ENCODE results near the gene C19orf38. TPM values are rescaled to one million over a fixed set of nuclear protein-coding genes. Genes with fewer than 3 reads are reported as not detected.

Gene C19orf38
- total RNA-seq, 1 experiment from 2014 or later = not detected

DNA sequence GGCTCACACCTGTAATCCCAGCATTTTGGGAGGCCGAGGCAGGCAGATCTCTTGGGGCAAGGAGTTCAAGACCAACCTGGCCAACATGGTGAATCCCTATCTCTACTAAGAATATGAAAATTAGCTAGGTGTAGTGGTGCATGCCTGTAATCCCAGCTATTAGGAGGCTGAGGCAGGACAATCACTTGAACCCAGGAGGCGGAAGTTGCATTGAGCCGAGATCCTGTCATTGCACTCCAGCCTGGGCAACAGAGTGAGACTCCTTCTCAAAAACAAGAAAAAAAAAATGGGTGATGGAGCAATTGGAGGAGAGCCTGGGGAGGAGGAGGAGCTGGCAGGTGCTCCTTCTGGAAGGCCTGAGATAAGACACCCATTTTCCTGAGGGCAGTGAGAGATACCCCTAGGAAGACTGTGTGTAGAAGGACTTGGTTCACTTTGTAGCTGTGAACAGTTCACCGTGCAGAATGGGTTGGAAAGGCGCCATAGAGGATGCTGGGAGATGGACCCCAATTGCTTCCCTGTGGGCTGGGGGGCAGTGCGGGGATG, 14.4 kb downstream of the C19orf38 start:
- DNase-seq = no peak
- no peaks in the 10 kb centered on the region for H3K36me3 Mint-ChIP-seq (ENCODE audit: insufficient read depth in 1 of 3, low read depth in 3 of 3)
- no peak overlapping the region for H3K4me3 Mint-ChIP-seq
- H3K27ac ChIP-seq (ENCODE audit: insufficient read length, low read depth, low read length) = no peak overlapping the region
- no peaks in the 10 kb centered on the region for H3K23me2 ChIP-seq (ENCODE audit: insufficient read length, low read depth, low read length, poor library complexity, severe bottlenecking)
- H3K4me1 ChIP-seq (ENCODE audit: insufficient read depth, low read length) = no peaks in the 10 kb centered on the region
- H3K9me3 ChIP-seq (ENCODE audit: control insufficient read depth, low read depth, low read length) = no peaks in the 10 kb centered on the region
- H3K27ac Mint-ChIP-seq = no peak overlapping the region
- H3K56ac ChIP-seq (ENCODE audit: insufficient read length, low read depth, low read length) = no peak overlapping the region
- no peak for TF ChIP-seq CTCF (conservative IDR thresholded peaks at IDR 0.05)
- H4K8ac ChIP-seq (replicated peaks; ENCODE audit: insufficient read length, low read depth, low read length) = no peak overlapping the region
- H2BK15ac ChIP-seq (ENCODE audit: low read depth, low read length) = no peak overlapping the region
- no peaks in the 10 kb centered on the region for H3K27me3 Mint-ChIP-seq (ENCODE audit: low read depth)
- no peak overlapping the region for H3K23ac ChIP-seq (ENCODE audit: insufficient read length, low read depth, low read length)
- H4K20me1 ChIP-seq (ENCODE audit: control insufficient read depth, insufficient read depth, insufficient read length) = no peaks in the 10 kb centered on the region
- H3K79me1 ChIP-seq (ENCODE audit: insufficient read depth, low read depth, low read length, poor library complexity, severe bottlenecking) = no peaks in the 10 kb centered on the region
- no peak overlapping the region for H2BK5ac ChIP-seq (ENCODE audit: insufficient read length, low read length)
- H2BK12ac ChIP-seq (ENCODE audit: insufficient read length, low read depth, low read length) = no peak overlapping the region
- H2BK20ac ChIP-seq (ENCODE audit: low read depth, low read length, poor library complexity, severe bottlenecking) = no peak overlapping the region
- no peak overlapping the region for H2AK5ac ChIP-seq (ENCODE audit: insufficient read length, low read length)
- no peak overlapping the region for H2BK120ac ChIP-seq (ENCODE audit: low read depth, low read length, poor library complexity, severe bottlenecking)
- no CpG with 5 or more reads among the region's 6 CpGs for WGBS (ENCODE audit: extremely low coverage, insufficient read length, low lambda C conversion rate)
- no peak overlapping the region for H4K91ac ChIP-seq (ENCODE audit: insufficient read length, low read depth, low read length)
- no peak overlapping the region for H3K14ac ChIP-seq (ENCODE audit: insufficient read depth, low read length)
- H3K9ac ChIP-seq (ENCODE audit: extremely low read depth, insufficient read length, low read length) = no peak overlapping the region
- H3K18ac ChIP-seq (ENCODE audit: insufficient read length, low read depth, low read length) = no peak overlapping the region
- no peaks in the 10 kb centered on the region for H3K9me3 Mint-ChIP-seq
- no peaks in the 10 kb centered on the region; the same call in 1 of the 2 replicates for H3K79me2 ChIP-seq (ENCODE audit: insufficient read depth, low read length)
- H4K5ac ChIP-seq (ENCODE audit: insufficient read length, low read depth, low read length) = no peak overlapping the region
- H3K4me2 ChIP-seq (ENCODE audit: insufficient read depth, insufficient read length, low read length) = no peak overlapping the region
- H2AFZ ChIP-seq (ENCODE audit: low read length) = no peak overlapping the region
- H3K4me1 Mint-ChIP-seq = peaks cover 6 to 21% of the 10 kb centered on the region in 2 experiments
- H3T11ph ChIP-seq (ENCODE audit: low read length) = no peak overlapping the region
- H3K4ac ChIP-seq (ENCODE audit: low read depth, low read length) = no peak overlapping the region
- no peaks in the 10 kb centered on the region for H3K27me3 ChIP-seq (ENCODE audit: insufficient read depth, low read length)
